22Rv1 (cell line): ENCODE measurements around the gene ZNF502.

Experiments used
- ZFX ChIP-seq: fragments of 450-650 bp; IDR thresholded peaks from 2 replicates; pipeline ENCODE4 v1.6.1; 2017; ENCODE audit warnings: antibody characterized with exemption, borderline replicate concordance
- TF ChIP-seq, protein P1 (sequence below): fragments of 450-650 bp; IDR thresholded peaks from 2 replicates; pipeline ENCODE4 v1.5.1; 2017; ENCODE audit warnings: mild to moderate bottlenecking

DNA sequence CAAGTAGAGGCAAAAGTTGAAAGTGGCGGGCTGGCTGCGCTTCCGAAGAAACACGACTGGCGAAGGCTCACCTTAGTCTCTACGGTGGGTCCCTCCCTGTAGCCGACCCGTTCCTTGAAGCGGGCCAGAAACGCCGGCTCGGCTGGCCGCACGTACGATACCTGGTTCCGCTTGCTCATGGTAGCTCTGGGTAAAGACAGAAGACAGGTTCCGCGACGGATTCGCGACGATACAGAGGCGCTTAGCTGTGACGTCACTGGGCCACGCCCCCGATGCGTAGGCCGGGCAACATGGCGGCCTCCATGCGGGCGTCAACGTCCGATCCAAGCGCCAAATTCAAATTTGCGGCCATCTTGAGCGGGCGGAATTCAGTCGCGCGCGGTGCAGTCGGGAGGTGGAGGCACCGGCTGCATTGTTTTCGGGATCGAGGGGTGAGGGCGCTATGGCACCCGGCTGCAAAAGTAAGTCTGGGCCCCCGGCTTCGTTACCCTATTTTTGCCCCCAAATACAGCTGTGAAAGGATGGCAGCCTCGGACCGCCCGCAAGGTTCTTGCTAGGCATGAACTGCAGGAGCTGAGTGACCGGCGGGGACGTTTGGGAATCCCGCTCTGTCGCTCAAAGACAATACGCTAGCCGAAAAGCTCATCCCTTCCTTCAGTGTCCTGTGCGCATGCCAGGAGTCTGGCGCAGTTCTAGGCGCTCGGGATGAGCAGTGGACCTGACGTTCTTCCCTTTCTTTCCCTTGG, 49.1 kb downstream of the ZNF502 start, which contains the start of the genes KIAA1143 and KIF15:
- TF ChIP-seq, protein P1, sequence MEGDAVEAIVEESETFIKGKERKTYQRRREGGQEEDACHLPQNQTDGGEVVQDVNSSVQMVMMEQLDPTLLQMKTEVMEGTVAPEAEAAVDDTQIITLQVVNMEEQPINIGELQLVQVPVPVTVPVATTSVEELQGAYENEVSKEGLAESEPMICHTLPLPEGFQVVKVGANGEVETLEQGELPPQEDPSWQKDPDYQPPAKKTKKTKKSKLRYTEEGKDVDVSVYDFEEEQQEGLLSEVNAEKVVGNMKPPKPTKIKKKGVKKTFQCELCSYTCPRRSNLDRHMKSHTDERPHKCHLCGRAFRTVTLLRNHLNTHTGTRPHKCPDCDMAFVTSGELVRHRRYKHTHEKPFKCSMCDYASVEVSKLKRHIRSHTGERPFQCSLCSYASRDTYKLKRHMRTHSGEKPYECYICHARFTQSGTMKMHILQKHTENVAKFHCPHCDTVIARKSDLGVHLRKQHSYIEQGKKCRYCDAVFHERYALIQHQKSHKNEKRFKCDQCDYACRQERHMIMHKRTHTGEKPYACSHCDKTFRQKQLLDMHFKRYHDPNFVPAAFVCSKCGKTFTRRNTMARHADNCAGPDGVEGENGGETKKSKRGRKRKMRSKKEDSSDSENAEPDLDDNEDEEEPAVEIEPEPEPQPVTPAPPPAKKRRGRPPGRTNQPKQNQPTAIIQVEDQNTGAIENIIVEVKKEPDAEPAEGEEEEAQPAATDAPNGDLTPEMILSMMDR, result peak; percentile 12; the same call in 1 of the 2 replicates
- no peak for TF ChIP-seq ZFX
